ENCODE measurements around the gene TRAF2.

- TF ChIP-seq POLR2AphosphoS5 (IDR thresholded peaks at IDR 0.05) (no peak), CTCF (IDR thresholded peaks at IDR 0.05) (no peak), EP300 (IDR thresholded peaks at IDR 0.05) (no peak)
Observed at GRCh38 chr9:136846376-136847087, 39.8 kb upstream of the TRAF2 start.

All from stomach (tissue), 4 donors.